Ramos (cell line): ENCODE measurements around the gene EFEMP1.

Experiments used
- in situ Hi-C: fragments of 300-500 bp; cut with MboI; formaldehyde crosslinking; loops from one replicate; pipeline ENCODE4 v1.14.3; 2022; ENCODE audit warnings: low sequenced_read_pairs; ENCODE audit not compliant: unreplicated experiment

The EFEMP1 gene

DNA sequence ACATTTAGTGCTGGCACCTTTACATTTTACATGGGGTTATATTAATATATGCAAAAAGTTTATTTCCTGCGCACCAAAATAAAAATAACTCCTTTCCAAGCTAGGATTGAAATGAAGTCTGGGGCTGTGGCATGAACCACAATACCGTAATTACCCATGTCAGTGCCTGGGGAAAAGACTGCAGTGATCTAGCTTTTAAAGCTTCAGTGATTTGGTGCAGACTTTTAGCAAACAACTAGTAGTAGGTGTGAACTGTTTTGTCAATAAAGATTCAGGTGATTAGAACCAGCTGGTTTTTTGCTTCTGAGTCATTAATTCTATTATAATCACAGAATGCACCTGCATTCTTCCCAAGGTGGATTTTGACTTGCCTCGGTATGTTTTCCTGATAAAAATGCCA lies 21.2 kb downstream of the EFEMP1 start:
- in situ Hi-C loops: no loop called here

DNA sequence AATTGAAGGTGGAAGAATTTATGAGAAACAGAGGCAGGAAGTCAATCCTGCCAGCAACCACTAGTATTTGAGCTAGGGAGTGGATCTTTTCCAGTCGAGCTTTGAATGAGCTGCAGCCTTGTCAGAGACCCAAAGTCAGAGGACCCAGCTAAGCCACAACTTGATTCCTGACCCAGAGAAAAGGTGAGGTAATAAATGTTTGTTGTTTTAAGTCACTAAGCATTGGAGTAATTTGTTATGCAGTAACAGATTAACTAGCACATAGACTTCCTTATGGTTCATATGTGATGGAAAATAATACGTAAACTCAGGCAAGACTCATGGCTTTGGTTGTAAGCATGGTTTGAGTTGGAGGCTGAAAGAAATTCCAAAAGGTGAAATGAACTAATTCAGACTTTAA lies 21.6 kb downstream of the EFEMP1 start:
- in situ Hi-C loops: no loop called here

DNA sequence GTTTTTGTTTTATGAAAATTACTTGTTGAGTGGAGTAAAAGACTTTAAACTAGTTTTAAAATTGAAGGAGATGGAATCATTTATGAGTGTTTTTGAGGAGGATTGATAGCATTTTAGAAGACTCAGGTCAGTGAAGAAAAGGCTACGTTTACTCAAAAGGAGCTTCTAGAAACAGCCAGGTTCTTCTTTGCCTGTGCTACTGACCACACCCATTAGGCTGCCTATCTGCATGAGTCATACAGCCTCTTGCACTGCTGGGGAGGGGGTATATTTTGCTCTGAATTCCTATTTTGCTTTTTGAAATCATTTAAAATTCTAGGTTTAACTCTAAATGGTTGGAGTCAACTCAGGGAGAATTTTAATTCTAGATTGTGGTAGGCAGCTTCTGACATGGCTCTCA lies 22.3 kb downstream of the EFEMP1 start:
- in situ Hi-C loops: no loop called here

DNA sequence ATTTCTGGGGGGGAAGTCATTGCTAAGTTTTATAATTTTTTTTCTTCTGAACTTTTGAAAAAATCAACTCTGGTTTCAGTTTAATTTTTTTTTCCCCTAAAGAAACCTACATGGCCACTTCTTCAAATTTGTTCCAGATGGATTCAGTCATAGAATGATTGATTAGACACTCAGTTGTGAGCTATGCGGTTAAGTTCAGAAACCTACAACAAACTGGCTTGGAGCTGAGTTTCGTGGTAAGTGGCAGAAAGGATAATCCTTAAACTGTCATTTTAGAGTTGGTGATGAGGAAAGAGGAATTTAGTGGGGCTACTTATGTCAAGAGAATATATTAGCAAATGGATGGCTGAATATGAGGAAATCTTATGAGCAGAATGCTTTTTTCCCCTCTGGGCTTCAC lies 23.7 kb downstream of the EFEMP1 start:
- in situ Hi-C loops: no loop called here

DNA sequence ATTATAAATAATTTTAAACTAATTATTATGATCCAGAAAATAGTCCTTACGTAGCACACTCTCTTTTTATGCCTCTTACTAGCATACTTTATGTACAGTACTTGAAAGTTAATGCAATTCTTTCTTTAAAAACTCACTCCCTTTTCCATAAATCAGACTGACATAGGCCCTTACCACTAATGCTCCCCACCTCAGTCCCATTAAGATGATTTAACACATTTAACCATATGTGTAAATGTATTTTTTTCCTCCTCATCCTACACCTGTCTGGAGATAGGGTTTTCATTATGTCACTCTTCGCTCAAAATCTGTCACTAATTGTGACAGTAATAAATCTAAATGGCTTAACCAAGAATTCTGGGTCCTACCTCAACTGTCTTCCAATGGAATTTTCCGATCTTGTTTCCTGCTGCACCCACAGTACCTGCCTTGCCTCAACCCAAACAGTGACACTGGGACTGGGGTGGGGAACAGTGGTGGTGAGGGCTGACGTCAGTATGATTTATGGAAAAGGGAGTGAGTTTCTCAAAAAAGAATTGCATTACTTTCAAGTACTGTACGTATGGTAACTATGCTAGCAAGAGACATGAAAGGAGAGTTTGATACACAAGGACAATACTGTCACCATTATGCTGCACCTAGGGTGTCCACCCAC lies 25.1 kb downstream of the EFEMP1 start:
- in situ Hi-C loops: no loop called here

DNA sequence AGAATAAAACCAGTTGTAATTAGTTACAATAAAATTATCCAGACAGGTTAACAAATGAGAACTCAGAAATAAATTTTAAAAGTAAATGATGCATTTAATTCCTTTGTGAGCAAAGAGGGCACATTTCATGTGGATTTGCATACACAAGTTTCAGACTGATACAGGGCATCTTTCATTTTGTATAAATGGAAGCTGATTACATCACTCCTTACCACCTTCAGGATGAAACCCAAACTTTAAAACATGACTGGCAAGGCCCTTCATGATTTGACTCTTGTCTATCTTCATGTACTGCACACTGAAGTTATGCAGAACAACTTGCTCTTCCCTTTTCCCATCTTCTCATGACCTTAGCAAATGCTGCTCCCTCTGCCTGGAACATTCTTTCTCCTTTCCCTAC lies 26.9 kb downstream of the EFEMP1 start:
- in situ Hi-C loops: no loop called here

DNA sequence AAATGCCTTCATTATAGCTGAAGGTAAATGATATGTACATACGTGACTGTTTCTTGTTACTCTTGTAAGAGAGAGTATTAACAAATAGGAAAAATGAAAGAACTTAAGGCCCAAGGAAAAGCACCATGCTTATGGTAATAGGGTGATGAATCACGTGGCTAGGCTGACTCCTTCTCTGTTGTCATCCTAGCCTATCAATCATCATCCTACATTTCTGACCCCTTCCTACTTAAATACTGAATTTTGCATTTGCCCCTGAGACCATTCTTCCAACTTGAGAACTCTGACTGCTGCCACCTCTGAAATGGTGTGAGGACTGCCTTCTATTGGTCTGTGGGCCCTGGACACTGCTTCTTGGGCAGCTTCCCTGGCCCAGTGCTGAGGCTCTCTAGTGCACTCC lies 28.9 kb downstream of the EFEMP1 start:
- in situ Hi-C loops: no loop called here

DNA sequence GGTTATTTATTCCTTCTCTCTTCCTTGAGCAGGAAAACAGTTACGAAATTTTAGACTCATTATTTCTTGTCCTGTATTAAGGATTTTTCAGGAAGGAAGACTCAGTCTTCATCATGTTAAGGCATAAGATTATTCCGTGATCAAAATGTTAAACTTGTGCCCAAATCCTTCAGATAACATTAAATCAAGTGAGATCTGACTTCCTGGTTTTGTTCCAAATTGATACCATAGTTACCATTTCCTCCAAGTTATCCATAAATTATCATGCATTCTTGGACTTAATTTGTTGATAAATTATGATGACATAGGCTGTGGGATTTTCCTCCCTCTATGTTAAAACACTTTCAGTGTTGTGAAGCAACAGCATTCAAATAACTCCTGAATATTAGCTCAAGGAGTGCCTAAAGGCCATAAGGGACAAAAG lies 31.9 kb downstream of the EFEMP1 start:
- in situ Hi-C loops: no loop called here

DNA sequence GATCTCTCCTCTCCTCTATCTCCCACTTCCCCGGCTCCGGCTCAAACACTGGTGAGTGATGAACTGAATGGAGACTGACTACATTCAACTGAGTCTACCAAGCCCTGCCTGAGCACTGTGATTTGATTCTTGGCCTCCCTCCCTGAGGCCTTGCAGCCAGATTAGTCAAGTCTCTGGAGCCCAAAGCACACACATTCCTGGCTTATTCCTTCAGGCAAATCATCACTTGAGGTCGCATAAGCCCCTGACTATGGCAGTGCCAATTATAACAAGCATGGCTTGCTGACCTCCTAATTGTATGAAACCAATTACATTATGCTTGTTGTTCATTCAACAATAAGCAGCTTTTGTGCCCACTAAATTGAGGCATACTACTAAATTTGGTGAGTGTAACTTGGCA lies 34.6 kb downstream of the EFEMP1 start:
- in situ Hi-C loops: no loop called here

DNA sequence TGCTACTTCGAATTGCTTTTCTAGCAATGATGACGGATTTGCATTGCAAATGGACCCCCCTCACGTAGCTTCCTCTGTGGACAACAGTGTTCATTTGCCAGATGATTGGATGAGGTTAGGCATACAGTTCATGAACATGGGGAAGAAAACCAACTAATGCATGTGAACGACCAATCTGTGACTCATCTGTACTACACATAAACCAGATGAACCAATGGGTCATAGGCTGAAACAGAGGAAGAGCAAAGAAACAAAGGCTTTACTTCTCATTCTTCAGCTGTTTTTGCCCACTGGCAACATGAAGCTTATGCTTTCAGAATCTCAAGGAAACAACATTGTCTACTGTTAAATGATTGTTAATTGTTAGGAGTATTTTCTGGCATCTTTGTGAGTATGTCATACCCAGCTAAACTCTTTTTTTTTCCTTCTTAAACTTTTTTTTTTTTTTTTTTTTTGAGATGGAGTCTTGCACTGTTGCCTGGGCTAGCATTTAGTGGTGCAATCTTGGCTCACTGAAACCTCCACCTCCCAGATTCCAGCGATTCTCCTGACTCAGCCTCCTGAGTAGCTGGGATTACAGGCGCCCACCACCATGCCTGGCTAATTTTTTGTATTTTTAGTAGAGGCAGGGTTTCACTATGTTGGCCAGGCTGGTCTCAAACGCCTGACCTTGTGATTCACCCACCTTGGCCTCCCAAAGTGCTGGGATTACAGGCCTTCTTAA lies 35.5 kb downstream of the EFEMP1 start:
- in situ Hi-C loops: no loop called here

DNA sequence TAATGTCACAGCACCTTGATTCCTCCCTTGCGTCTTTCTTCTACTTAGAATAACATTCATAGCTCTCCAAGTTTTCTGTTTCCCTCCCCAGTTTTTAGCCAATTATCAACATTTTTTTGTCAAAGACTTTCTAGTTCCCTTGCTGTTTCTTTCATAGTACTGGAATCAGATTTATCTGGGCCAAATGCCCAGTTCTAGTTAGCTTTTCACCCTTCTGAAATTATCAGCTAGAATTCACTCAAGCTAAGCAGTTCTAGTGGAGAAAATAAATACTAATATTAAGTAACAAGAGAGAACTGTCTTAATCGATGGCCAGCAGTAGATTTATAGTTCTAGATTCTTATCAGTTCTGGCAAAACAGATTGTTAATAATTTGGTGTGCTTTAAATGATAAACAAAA lies 36.2 kb downstream of the EFEMP1 start:
- in situ Hi-C loops: no loop called here

DNA sequence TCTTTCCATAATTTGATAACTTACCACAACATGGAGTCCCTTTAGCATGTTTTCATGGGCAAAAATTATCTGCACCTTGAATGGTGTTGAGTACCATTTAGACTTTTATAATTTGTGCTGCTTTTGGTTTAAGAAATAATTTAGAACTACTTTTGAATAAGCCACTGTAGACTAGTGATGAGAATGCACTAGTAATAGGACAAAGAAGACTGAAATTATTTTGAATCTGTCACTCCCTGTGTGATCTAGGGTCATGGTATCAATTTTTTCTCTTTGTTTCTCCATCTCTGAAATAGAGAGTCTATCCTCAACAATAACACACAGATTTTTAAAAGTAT lies 37.7 kb downstream of the EFEMP1 start:
- in situ Hi-C loops: no loop called here

DNA sequence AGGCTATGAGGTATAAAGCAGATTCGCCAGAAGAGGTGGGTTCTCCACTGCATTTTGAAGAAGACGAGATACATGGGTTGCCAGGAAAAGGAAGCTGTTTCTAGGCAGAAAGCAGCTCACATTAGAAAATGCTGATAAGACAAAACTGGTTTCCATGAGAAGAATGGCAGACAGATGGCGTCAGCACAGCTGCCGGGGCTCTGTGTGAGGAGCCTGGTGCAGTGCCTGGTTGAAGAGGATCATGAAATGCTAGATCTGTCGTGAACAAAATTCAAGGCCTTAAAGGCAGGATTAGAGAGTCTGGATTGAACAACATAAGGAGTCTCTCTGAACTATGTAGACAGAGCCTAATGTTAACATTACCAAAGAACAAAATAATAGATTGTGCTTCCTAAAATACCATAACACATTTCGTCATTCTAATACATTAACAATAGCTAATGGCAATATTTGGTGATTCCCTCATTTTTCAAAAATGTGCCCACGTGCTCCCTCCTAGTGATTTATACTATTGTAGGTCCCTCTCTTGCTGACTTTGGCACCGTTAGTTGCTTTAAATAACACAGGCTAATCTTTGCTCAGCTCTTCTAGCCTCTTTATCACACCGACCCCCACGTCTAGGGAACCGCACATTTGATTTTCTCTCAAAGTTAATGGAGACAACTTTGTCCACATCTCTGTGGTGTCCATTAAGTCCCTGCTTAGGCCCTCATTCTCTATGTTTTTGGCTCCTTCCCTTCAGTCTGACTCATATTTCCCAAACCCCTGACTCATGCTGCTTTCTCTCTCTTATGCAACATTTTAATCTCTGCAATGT lies 38.2 kb downstream of the EFEMP1 start:
- in situ Hi-C loops: no loop called here

DNA sequence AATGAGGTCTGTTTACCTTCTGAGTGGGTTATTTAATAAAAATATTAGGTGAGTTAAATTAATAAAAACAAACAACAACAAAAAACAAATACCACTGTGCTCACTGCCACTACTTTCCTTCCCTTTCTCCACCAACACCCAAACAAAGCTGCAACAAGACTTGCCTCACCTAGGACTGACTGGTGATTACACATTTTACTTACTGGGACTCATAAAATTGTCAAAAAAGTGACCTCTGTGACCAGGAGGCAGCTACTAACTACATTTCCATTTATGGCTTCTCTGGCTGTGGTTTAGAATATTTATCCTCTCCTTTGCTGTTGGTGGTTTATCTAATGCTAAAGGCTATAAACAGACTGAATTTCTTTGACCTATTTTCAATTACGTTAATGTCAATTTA lies 39.8 kb downstream of the EFEMP1 start:
- in situ Hi-C loops: no loop called here

DNA sequence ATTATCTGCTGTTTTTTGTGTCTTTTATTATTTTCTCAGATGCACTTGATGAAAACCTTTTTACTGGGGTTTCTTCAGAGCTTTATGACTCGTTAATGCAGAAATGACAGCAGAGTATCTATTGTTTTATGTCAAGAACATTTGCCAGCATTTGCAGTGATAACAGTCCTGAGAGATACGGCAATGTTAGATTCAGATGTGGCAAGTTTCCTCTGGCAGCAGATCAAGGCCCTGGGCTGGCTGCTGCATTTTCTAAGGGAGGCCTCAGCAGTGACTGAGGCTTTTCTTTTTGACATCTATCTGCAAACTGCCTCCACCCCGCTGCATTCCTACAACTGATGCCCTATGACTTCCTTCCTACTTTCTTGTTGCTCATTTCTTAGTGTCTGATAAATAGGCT lies 40.2 kb downstream of the EFEMP1 start:
- in situ Hi-C loops: no loop called here

DNA sequence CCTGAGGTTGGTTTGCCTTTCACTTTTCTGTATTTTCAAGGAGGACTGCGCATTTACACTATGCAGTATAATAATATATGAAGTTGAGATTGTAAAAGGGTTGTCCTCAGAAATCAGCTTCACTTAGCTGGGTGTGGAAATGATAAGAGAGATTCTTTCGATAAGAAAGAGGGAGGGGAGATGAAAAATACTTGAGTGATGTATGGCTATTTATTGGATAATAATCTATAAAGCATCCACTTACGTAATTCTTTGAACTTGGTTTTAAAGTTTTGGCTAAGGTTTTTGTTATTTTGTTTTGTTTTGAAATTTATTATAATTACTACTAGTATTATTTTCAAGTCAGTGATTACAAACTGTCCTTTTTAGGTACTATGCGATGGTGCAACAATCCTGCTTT lies 40.6 kb downstream of the EFEMP1 start:
- in situ Hi-C loops: no loop called here

DNA sequence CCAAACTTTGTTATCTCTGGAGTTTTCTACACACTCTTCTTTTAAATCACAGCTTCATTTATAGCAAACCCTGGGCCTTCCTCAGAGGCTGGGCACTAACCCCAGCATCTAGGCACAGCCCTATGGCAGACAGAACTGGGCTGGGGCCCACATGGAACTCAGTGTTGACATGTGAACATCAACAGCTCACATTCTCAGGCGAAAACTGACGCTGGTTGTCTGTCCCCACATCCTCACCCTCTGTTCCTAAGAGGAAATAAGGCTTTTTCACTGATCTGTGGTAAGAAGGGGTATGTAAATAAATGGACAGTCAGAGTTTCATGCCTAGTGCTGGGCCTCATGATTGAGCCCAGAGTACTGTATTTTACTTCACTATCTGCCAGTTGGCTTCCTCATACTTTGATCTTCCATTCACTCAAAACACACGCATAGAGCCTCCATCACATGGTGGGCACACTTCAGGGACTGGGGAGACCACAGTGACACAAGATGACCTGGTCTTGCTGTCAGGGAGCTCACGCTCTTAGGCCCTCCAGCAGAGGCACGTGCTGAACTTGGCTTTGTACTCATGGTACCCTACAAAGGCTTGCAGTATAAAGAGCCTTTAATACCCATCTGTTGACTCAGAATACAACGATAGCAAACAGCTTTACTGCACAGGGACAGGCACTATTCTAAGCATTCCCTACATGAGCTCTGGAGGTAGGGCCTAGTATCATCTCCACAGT lies 43.0 kb downstream of the EFEMP1 start:
- in situ Hi-C loops: no loop called here

DNA sequence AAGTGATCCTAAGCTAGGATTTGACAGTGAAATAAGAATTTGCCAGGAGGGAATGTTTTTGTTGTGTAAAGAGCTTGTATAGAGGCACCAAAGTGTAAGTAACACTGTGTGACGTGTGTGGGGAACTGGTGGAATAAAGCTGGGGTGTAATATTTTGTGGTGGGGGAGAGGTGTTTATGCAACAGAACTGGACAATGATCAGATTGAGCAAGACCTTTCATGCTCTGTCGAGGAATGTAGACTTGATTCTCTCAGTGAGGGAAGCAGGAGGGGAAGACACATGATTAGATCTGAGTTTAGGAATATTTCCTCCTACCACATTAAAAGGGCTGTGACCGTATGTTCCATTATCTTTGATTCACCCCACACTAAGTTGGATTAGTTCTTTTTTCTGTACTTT lies 43.6 kb downstream of the EFEMP1 start:
- in situ Hi-C loops: no loop called here

DNA sequence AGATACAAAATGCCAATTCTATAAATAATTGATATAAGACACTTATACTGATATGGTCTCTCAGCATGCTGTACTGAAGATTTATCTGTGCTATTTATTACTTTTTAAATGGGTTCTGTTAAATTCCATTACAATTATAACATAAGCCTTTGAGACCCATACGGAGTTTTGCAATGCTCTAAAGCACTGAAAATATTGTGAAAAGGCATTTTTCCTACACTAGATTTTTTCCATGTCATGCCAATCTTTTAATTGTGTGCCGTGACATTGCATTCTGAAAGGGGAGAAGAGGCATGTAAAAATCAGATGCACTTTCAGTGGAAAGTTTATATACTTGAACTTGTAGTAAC lies 46.5 kb downstream of the EFEMP1 start:
- in situ Hi-C loops: no loop called here

DNA sequence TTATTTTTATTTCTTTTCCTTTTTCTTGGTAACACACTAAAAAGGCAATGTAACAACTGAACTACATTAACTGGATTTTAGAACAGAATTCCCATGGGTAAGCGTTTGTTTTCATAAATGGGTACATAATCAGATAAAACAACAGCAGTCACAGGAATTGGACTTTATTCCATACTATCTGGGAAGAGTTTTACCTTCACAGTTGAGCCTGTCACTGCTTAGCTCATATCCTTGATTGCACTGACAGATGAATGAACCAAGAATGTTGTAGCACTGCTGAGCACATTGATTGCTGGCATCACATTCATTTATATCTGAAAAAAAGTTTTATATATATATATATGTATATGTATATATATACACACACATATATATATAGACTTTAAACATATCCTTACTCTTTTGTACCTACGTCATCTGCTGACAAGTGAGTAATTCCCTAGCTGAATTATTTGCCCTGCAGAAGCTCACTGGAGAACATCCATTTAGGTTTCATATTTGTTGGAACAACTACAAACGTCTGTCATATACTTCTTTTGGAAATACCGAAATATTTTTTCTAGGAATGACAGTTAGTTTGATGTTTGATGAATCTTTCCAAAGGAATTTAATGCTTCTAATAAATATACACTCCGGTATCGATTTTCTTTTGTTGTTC lies 47.0 kb downstream of the EFEMP1 start:
- in situ Hi-C loops: no loop called here
